Retinal pigment epithelial cell (primary cell): ENCODE results near the gene ARMC9.
"Not testable (repeated sequence)": the region's sequence is repeated elsewhere in the genome, so short reads cannot be mapped to it uniquely, and the experiment has no call there.

Experiments
- DNase-seq: peaks from one replicate; pipeline ENCODE4 v3.0.0-alpha.2; 2010; ENCODE audit warnings: low read depth
- H3K4me3 ChIP-seq: 2 replicates; pipeline ENCODE4 v1.5.1; 2011; ENCODE audit warnings: mild to moderate bottlenecking, low read length, control low read depth, moderate library complexity
- CTCF ChIP-seq: conservative IDR thresholded peaks from 2 replicates; pipeline ENCODE4 v1.5.1; 2011; ENCODE audit warnings: low read depth, low read length, control low read depth, inconsistent platforms

ARMC9 gene

GRCh38 chr2:231370429-231370748 lies 172.0 kb downstream of the ARMC9 start:
- H3K4me3 ChIP-seq, result no peak overlapping the region
- no peak for DNase-seq
- no peak for TF ChIP-seq CTCF

GRCh38 chr2:231370749-231371429 lies 172.5 kb downstream of the ARMC9 start:
- no peak for TF ChIP-seq CTCF
- no peak overlapping the region for H3K4me3 ChIP-seq
- DNase-seq, result no peak

GRCh38 chr2:231371430-231372054 lies 173.1 kb downstream of the ARMC9 start:
- no peak for TF ChIP-seq CTCF
- H3K4me3 ChIP-seq, result no peak overlapping the region
- no peak for DNase-seq

- no peak for TF ChIP-seq CTCF
- no peak for DNase-seq
These were observed 173.9 kb downstream of the ARMC9 start for GRCh38 chr2:231372326-231372725.

GRCh38 chr2:231373184-231373583 lies 174.8 kb downstream of the ARMC9 start:
- no peak overlapping the region for H3K4me3 ChIP-seq
- TF ChIP-seq CTCF, result no peak
- no peak for DNase-seq

More at GRCh38 chr2:231372326-231372725, 173.9 kb downstream of the ARMC9 start:
- no peak overlapping the region for H3K4me3 ChIP-seq

- TF ChIP-seq CTCF, result no peak
- DNase-seq, result no peak
- no peak overlapping the region for H3K4me3 ChIP-seq
These were observed 175.4 kb downstream of the ARMC9 start for GRCh38 chr2:231373786-231374349.

GRCh38 chr2:231374771-231375170 lies 176.3 kb downstream of the ARMC9 start:
- no peak overlapping the region for H3K4me3 ChIP-seq
- no peak for TF ChIP-seq CTCF
- no peak for DNase-seq

- not testable (repeated sequence) for DNase-seq, H3K4me3 ChIP-seq
These were observed 177.7 kb downstream of the ARMC9 start for GRCh38 chr2:231375994-231376615.
